ENCODE measurements around the gene STAB2. TPM values are rescaled to one million over a fixed set of nuclear protein-coding genes. Genes with fewer than 3 reads are reported as not detected.

Gene STAB2
- polyA plus RNA-seq, 1 donor from 2014 or later = not detected

GRCh38 chr12:103580026-103580425 lies 7.0 kb upstream of the STAB2 start:
- Histone ChIP-seq H3K9me3 (ENCODE audit: low read length) (no peaks in the 10 kb centered on the region), H2AFZ (ENCODE audit: low read depth, low read length) (no peak overlapping the region), H3K9me2 (ENCODE audit: insufficient read depth, low read length) (no peaks in the 10 kb centered on the region), H3K79me2 (replicated peaks; ENCODE audit: insufficient read depth, low read length) (no peaks in the 10 kb centered on the region), H3K9ac (ENCODE audit: low read length) (no peak overlapping the region), H3F3A (ENCODE audit: insufficient read depth, low read length, poor library complexity, severe bottlenecking) (no peaks in the 10 kb centered on the region), H3K4me2 (ENCODE audit: low read length) (no peak overlapping the region), H3K27me3 (ENCODE audit: insufficient read depth, low read depth, low read length) (no peaks in the 10 kb centered on the region), H3K36me3 (ENCODE audit: insufficient read depth, low read length) (no peaks in the 10 kb centered on the region), H3K4me3 (ENCODE audit: low read length) (no peak overlapping the region), H3K27ac (ENCODE audit: low read length) (no peak overlapping the region), H4K20me1 (ENCODE audit: insufficient read depth) (no peaks in the 10 kb centered on the region)
- TF ChIP-seq EP300 (conservative IDR thresholded peaks at IDR 0.05; ENCODE audit: poor library complexity, severe bottlenecking) (no peak), POLR2AphosphoS5 (IDR thresholded peaks at IDR 0.05) (no peak), EZH2 (IDR thresholded peaks at IDR 0.05; ENCODE audit: borderline replicate concordance, insufficient read depth, low read length, poor library complexity, severe bottlenecking) (no peak), SMC3 (conservative IDR thresholded peaks at IDR 0.05; ENCODE audit: poor library complexity) (no peak), CTCF (IDR thresholded peaks at IDR 0.05; ENCODE audit: poor library complexity, severe bottlenecking) (no peak), TAF1 (IDR thresholded peaks at IDR 0.05; ENCODE audit: low read depth) (no peak), MXI1 (conservative IDR thresholded peaks at IDR 0.05; ENCODE audit: poor library complexity, severe bottlenecking) (no peak), REST (IDR thresholded peaks at IDR 0.05; ENCODE audit: borderline replicate concordance) (no peak), RAD21 (conservative IDR thresholded peaks at IDR 0.05) (no peak)

GRCh38 chr12:103583008-103583407 lies 4.1 kb upstream of the STAB2 start:
- Histone ChIP-seq H3K27me3 (ENCODE audit: insufficient read depth, low read depth, low read length) (no peaks in the 10 kb centered on the region), H3F3A (ENCODE audit: insufficient read depth, low read length, poor library complexity, severe bottlenecking) (no peaks in the 10 kb centered on the region), H3K27ac (ENCODE audit: low read length) (no peak overlapping the region), H3K4me3 (ENCODE audit: low read length) (no peak overlapping the region), H3K9ac (ENCODE audit: low read length) (no peak overlapping the region), H3K9me2 (ENCODE audit: insufficient read depth, low read length) (no peaks in the 10 kb centered on the region), H3K4me2 (ENCODE audit: low read length) (no peak overlapping the region), H2AFZ (ENCODE audit: low read depth, low read length) (no peak overlapping the region), H3K9me3 (ENCODE audit: low read length) (no peaks in the 10 kb centered on the region), H3K36me3 (ENCODE audit: insufficient read depth, low read length) (no peaks in the 10 kb centered on the region), H3K79me2 (replicated peaks; ENCODE audit: insufficient read depth, low read length) (no peaks in the 10 kb centered on the region), H4K20me1 (ENCODE audit: insufficient read depth) (no peaks in the 10 kb centered on the region)
- TF ChIP-seq POLR2AphosphoS5 (IDR thresholded peaks at IDR 0.05) = no peak
- TF ChIP-seq EZH2 (IDR thresholded peaks at IDR 0.05; ENCODE audit: borderline replicate concordance, insufficient read depth, low read length, poor library complexity, severe bottlenecking) = no peak
- TF ChIP-seq EP300 (conservative IDR thresholded peaks at IDR 0.05; ENCODE audit: poor library complexity, severe bottlenecking) = no peak
- TF ChIP-seq SMC3 (conservative IDR thresholded peaks at IDR 0.05; ENCODE audit: poor library complexity) = no peak
- TF ChIP-seq MXI1 (conservative IDR thresholded peaks at IDR 0.05; ENCODE audit: poor library complexity, severe bottlenecking) = no peak
- no peak for TF ChIP-seq REST (IDR thresholded peaks at IDR 0.05; ENCODE audit: borderline replicate concordance)
- no peak for TF ChIP-seq TAF1 (IDR thresholded peaks at IDR 0.05; ENCODE audit: low read depth)
- TF ChIP-seq CTCF (IDR thresholded peaks at IDR 0.05; ENCODE audit: poor library complexity, severe bottlenecking) = no peak
- TF ChIP-seq RAD21 (conservative IDR thresholded peaks at IDR 0.05) = no peak

All from neural cell (in vitro differentiated cells).